ENCODE measurements around the gene PRKAG2. TPM values are rescaled to one million over a fixed set of nuclear protein-coding genes. Genes with fewer than 3 reads are reported as not detected.

PRKAG2 gene
- total RNA-seq, 1 donor: 21.2 TPM

GRCh38 chr7:151763420-151763984 is 113.4 kb downstream of the PRKAG2 start:
- DNase-seq (ENCODE audit: low read depth): no peak
- H3K4me3 ChIP-seq (ENCODE audit: low read depth, low read length): no peak overlapping the region
- TF ChIP-seq CTCF (IDR thresholded peaks at IDR 0.05; ENCODE audit: insufficient read depth, low read depth, low read length): no peak

- DNase-seq (ENCODE audit: low read depth): no peak
- no peak overlapping the region for H3K4me3 ChIP-seq (ENCODE audit: low read depth, low read length)
- TF ChIP-seq CTCF (IDR thresholded peaks at IDR 0.05; ENCODE audit: insufficient read depth, low read depth, low read length): no peak
Measured at GRCh38 chr7:151762583-151763245, 114.2 kb downstream of the PRKAG2 start.

GRCh38 chr7:151761957-151762356 is 115.0 kb downstream of the PRKAG2 start:
- no peak for DNase-seq (ENCODE audit: low read depth)
- no peak overlapping the region for H3K4me3 ChIP-seq (ENCODE audit: low read depth, low read length)
- TF ChIP-seq CTCF (IDR thresholded peaks at IDR 0.05; ENCODE audit: insufficient read depth, low read depth, low read length): no peak

- DNase-seq (ENCODE audit: low read depth): no peak
- no peak for TF ChIP-seq CTCF (IDR thresholded peaks at IDR 0.05; ENCODE audit: insufficient read depth, low read depth, low read length)
- H3K4me3 ChIP-seq (ENCODE audit: low read depth, low read length): no peak overlapping the region
Measured at GRCh38 chr7:151761231-151761630, 115.7 kb downstream of the PRKAG2 start.

- peak; percentile 70 for DNase-seq (ENCODE audit: low read depth)
- TF ChIP-seq CTCF (IDR thresholded peaks at IDR 0.05; ENCODE audit: insufficient read depth, low read depth, low read length): peak; percentile 96
- H3K4me3 ChIP-seq (ENCODE audit: low read depth, low read length): no peak overlapping the region
Measured at GRCh38 chr7:151759591-151760042, 117.3 kb downstream of the PRKAG2 start.

GRCh38 chr7:151758622-151759540 is 118.0 kb downstream of the PRKAG2 start:
- DNase-seq (ENCODE audit: low read depth): no peak
- no peak for TF ChIP-seq CTCF (IDR thresholded peaks at IDR 0.05; ENCODE audit: insufficient read depth, low read depth, low read length)
- no peak overlapping the region for H3K4me3 ChIP-seq (ENCODE audit: low read depth, low read length)

Data from fibroblast of villous mesenchyme (primary cell).